GM23248 (cell line): Measurements from ENCODE around the gene MAT2B. TPM values are rescaled to one million over a fixed set of nuclear protein-coding genes. Genes with fewer than 3 reads are reported as not detected.

ENCODE experiments used
- DNase-seq: peaks from one replicate; pipeline ENCODE4 v3.0.0-alpha.2; 2015
- H2AFZ ChIP-seq: fragments of 200-600 bp; sonication (generic); 2 replicates; pipeline ENCODE4 v1.6.1; 2016; ENCODE audit warnings: antibody characterized with exemption
- H3F3A ChIP-seq: fragments of 200-600 bp; sonication (generic); 2 replicates; pipeline ENCODE4 v1.6.1; 2016; ENCODE audit warnings: mild to moderate bottlenecking, antibody characterized with exemption, mixed run types; ENCODE audit not compliant: insufficient read depth
- H3K27ac ChIP-seq: fragments of 200-600 bp; sonication (generic); 2 replicates; pipeline ENCODE4 v1.5.1; 2016; ENCODE audit warnings: mild to moderate bottlenecking
- H3K27me3 ChIP-seq: fragments of 200-600 bp; sonication (generic); replicated peaks from 2 replicates; pipeline ENCODE4 v1.6.1; 2016; ENCODE audit warnings: mild to moderate bottlenecking; ENCODE audit not compliant: insufficient read depth
- H3K36me3 ChIP-seq: fragments of 200-600 bp; sonication (generic); 2 replicates; pipeline ENCODE4 v1.6.1; 2016; ENCODE audit warnings: low read depth, mild to moderate bottlenecking
- H3K4me1 ChIP-seq: fragments of 200-600 bp; sonication (generic); 2 replicates; pipeline ENCODE4 v1.6.1; 2016; ENCODE audit warnings: mild to moderate bottlenecking; ENCODE audit not compliant: insufficient read depth
- H3K4me2 ChIP-seq: fragments of 200-600 bp; sonication (generic); one replicate; pipeline ENCODE4 v1.6.1; 2016; ENCODE audit warnings: mild to moderate bottlenecking; ENCODE audit not compliant: unreplicated experiment
- H3K4me3 ChIP-seq: fragments of 200-600 bp; sonication (generic); 2 replicates; pipeline ENCODE4 v1.5.1; 2016; ENCODE audit warnings: mild to moderate bottlenecking
- H3K79me2 ChIP-seq: fragments of 200-600 bp; sonication (generic); 2 replicates; pipeline ENCODE4 v1.6.1; 2016; ENCODE audit warnings: mild to moderate bottlenecking; ENCODE audit not compliant: insufficient read depth
- H3K9ac ChIP-seq: fragments of 200-600 bp; sonication (generic); 2 replicates; pipeline ENCODE4 v1.6.1; 2016; ENCODE audit warnings: mild to moderate bottlenecking
- H3K9me2 ChIP-seq: fragments of 200-600 bp; sonication (generic); 2 replicates; pipeline ENCODE4 v1.6.1; 2016; ENCODE audit warnings: mixed run types, mild to moderate bottlenecking, moderate library complexity; ENCODE audit not compliant: insufficient read depth
- H3K9me3 ChIP-seq: fragments of 200-600 bp; sonication (generic); one replicate; pipeline ENCODE4 v1.6.1; 2017; ENCODE audit warnings: low read depth
- H4K20me1 ChIP-seq: fragments of 200-600 bp; sonication (generic); 2 replicates; pipeline ENCODE4 v1.6.0; 2016; ENCODE audit not compliant: insufficient read depth
- EZH2 ChIP-seq: fragments of 200-600 bp; sonication (generic); IDR thresholded peaks from 2 replicates; pipeline ENCODE4 v1.6.1; 2018; ENCODE audit warnings: antibody characterized with exemption, mild to moderate bottlenecking; ENCODE audit not compliant: insufficient read depth, poor library complexity, severe bottlenecking
- EZH2phosphoT487 ChIP-seq: fragments of 200-600 bp; sonication (generic); IDR thresholded peaks from 2 replicates; pipeline ENCODE4 v1.6.1; 2018; ENCODE audit warnings: antibody characterized with exemption, moderate library complexity, mild to moderate bottlenecking, low read depth; ENCODE audit not compliant: insufficient read depth
- WGBS, 2 experiments: methylation state at CpG; one replicate each; pipeline ENCODE4 v1.1.6; 2015 to 2017; ENCODE audit warnings: low lambda C conversion rate in 2 of 2, low coverage in 1 of 2; ENCODE audit errors: missing lambda C conversion rate in 2 of 2; 5-methylcytosine and 5-hydroxymethylcytosine counted together
- in situ Hi-C: fragments of 300-500 bp; cut with MboI; formaldehyde crosslinking; loops from 2 replicates; pipeline ENCODE4 v1.15.0; 2020
- polyA plus RNA-seq: library from polyadenylated mRNA; unstranded; fragments of >200 nt; fragmentation: Nextera tagmentation; extraction: Ambion mirVana; gene quantifications from 2 replicates; pipeline ENCODE4 v1.2.1, GENCODE V29; 2016
- total RNA-seq: library from RNA; depleted of rRNA; stranded (reverse); fragments of >200 nt; shearing (Covaris generic); gene quantifications from 2 replicates; pipeline ENCODE4 v1.2.3, GENCODE V29; 2014

MAT2B gene
- total and polyA plus RNA-seq, 2 experiments from 2014 or later: 63.1 to 95.5 TPM

DNA sequence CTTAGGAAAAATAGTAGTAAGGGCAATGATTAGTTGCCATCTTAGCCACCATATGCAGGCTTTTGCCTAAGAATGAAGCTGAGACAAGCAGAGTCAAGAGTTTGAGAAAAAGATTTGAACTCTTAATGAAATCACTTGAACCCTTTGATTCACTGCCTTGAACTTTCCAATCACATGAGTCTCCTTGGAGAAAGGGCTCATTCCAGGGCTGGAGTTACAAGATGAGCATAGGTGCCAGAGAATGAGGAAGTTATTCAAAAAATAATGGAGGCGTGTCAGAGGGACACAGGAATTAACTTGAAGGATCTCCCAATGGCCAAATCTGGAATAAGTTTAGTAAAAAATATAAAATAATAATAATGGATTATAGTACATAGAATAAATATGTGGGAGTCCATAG, 35.3 kb downstream of the MAT2B start:
- no peaks in the 10 kb centered on the region for H3K9me2 ChIP-seq
- H4K20me1 ChIP-seq: no peaks in the 10 kb centered on the region
- no peaks in the 10 kb centered on the region for H3F3A ChIP-seq
- 14 to 19% methylated on average over 1 of the region's 1 CpG for WGBS, 2 experiments
- H3K4me3 ChIP-seq: no peak overlapping the region
- H3K9me3 ChIP-seq: no peaks in the 10 kb centered on the region
- in situ Hi-C loops: no loop called here
- no peak overlapping the region for H3K4me2 ChIP-seq
- no peak overlapping the region for H3K27ac ChIP-seq
- peaks cover 31% of the 10 kb centered on the region for H3K27me3 ChIP-seq
- H2AFZ ChIP-seq: no peak overlapping the region
- no peak for TF ChIP-seq EZH2phosphoT487
- no peak for TF ChIP-seq EZH2
- no peak for DNase-seq
- H3K4me1 ChIP-seq: no peaks in the 10 kb centered on the region
- H3K9ac ChIP-seq: no peak overlapping the region
- no peaks in the 10 kb centered on the region for H3K79me2 ChIP-seq
- no peaks in the 10 kb centered on the region for H3K36me3 ChIP-seq

DNA sequence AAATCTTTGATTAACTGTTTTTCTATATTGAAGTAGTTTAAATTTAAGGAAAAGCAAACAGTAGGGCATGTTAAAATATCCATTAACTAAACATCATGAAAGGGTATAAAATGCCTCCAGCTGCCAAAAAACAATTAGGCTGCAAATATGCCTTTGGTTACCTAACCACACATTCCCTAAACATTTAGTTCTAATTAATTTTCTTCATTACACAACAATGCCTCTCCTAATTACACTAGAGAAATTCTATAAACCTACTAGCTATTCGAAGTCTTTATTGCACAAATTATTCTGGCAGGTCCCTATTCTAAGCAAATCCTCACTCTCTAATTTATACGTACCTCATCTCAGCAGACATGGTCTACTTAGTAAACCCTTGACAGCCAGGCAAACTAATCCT, 37.4 kb downstream of the MAT2B start:
- WGBS, 2 experiments: 22 to 41% methylated on average over 2 of the region's 2 CpGs

GRCh38 chr5:163544041-163544440, 38.6 kb downstream of the MAT2B start:
- Histone ChIP-seq H3K4me2 (no peak overlapping the region), H3K79me2 (no peaks in the 10 kb centered on the region), H2AFZ (no peak overlapping the region), H3K9me3 (no peaks in the 10 kb centered on the region), H3K9me2 (no peaks in the 10 kb centered on the region), H3K9ac (no peak overlapping the region), H3K36me3 (no peaks in the 10 kb centered on the region), H4K20me1 (no peaks in the 10 kb centered on the region), H3F3A (no peaks in the 10 kb centered on the region), H3K4me1 (no peaks in the 10 kb centered on the region), H3K4me3 (no peak overlapping the region), H3K27me3 (peaks cover 36% of the 10 kb centered on the region), H3K27ac (no peak overlapping the region)
- no peak for DNase-seq
- WGBS, 2 experiments: 45 to 52% methylated on average over 4 of the region's 4 CpGs
- TF ChIP-seq EZH2 (no peak), EZH2phosphoT487 (no peak)
- in situ Hi-C loops: no loop called here

More for the DNA sequence above, 37.4 kb downstream of the MAT2B start:
- Histone ChIP-seq H3K27me3 (peaks cover 36% of the 10 kb centered on the region), H3K4me2 (no peak overlapping the region), H3K9ac (no peak overlapping the region), H3K9me3 (no peaks in the 10 kb centered on the region), H3K4me3 (no peak overlapping the region), H3F3A (no peaks in the 10 kb centered on the region), H3K79me2 (no peaks in the 10 kb centered on the region), H2AFZ (no peak overlapping the region), H3K4me1 (no peaks in the 10 kb centered on the region), H4K20me1 (no peaks in the 10 kb centered on the region), H3K9me2 (no peaks in the 10 kb centered on the region), H3K36me3 (no peaks in the 10 kb centered on the region), H3K27ac (no peak overlapping the region)
- no peak for TF ChIP-seq EZH2
- no peak for TF ChIP-seq EZH2phosphoT487
- in situ Hi-C loops: no loop called here
- no peak for DNase-seq

- no peak overlapping the region for H3K27ac ChIP-seq
- WGBS, 2 experiments: 42% methylated on average over 4 of the region's 4 CpGs
- H3K79me2 ChIP-seq: no peaks in the 10 kb centered on the region
- no peak overlapping the region for H3K9ac ChIP-seq
- H4K20me1 ChIP-seq: no peaks in the 10 kb centered on the region
- no peak overlapping the region for H3K4me2 ChIP-seq
- in situ Hi-C loops: no loop called here
- H3K9me2 ChIP-seq: no peaks in the 10 kb centered on the region
- H3K4me3 ChIP-seq: no peak overlapping the region
- no peaks in the 10 kb centered on the region for H3K36me3 ChIP-seq
- H3F3A ChIP-seq: no peaks in the 10 kb centered on the region
- H2AFZ ChIP-seq: no peak overlapping the region
- TF ChIP-seq EZH2: no peak
- no peak for TF ChIP-seq EZH2phosphoT487
- no peaks in the 10 kb centered on the region for H3K4me1 ChIP-seq
- DNase-seq: no peak
- no peaks in the 10 kb centered on the region for H3K9me3 ChIP-seq
- peaks cover 36% of the 10 kb centered on the region for H3K27me3 ChIP-seq
Observed at GRCh38 chr5:163544836-163545235, 39.4 kb downstream of the MAT2B start.

GRCh38 chr5:163548649-163549048, 43.2 kb downstream of the MAT2B start:
- Histone ChIP-seq H4K20me1 (no peaks in the 10 kb centered on the region), H3K4me1 (no peaks in the 10 kb centered on the region), H3K4me2 (no peak overlapping the region), H3F3A (no peaks in the 10 kb centered on the region), H3K36me3 (no peaks in the 10 kb centered on the region), H3K9me3 (no peaks in the 10 kb centered on the region), H2AFZ (no peak overlapping the region), H3K4me3 (no peak overlapping the region), H3K9me2 (no peaks in the 10 kb centered on the region), H3K27ac (no peak overlapping the region), H3K79me2 (no peaks in the 10 kb centered on the region), H3K27me3 (peaks cover 23% of the 10 kb centered on the region), H3K9ac (no peak overlapping the region)
- TF ChIP-seq EZH2 (no peak), EZH2phosphoT487 (no peak)
- in situ Hi-C loops: no loop called here
- 52 to 60% methylated on average over 5 of the region's 5 CpGs for WGBS, 2 experiments
- DNase-seq: no peak
